ENCODE results near the gene CAMK2B.

The CAMK2B gene

GRCh38 chr7:44225566-44226395 is 99.6 kb downstream of the CAMK2B start:
- H3K4me3 ChIP-seq (ENCODE audit: low read depth, low read length): no peak overlapping the region
- no peak for TF ChIP-seq CTCF (IDR thresholded peaks at IDR 0.05; ENCODE audit: borderline replicate concordance, insufficient read depth, low read depth, low read length)

- TF ChIP-seq CTCF (IDR thresholded peaks at IDR 0.05; ENCODE audit: borderline replicate concordance, insufficient read depth, low read depth, low read length): no peak
- H3K4me3 ChIP-seq (ENCODE audit: low read depth, low read length): no peak overlapping the region
Measured at GRCh38 chr7:44224974-44225565, 100.3 kb downstream of the CAMK2B start.

- no peak for TF ChIP-seq CTCF (IDR thresholded peaks at IDR 0.05; ENCODE audit: borderline replicate concordance, insufficient read depth, low read depth, low read length)
- H3K4me3 ChIP-seq (ENCODE audit: low read depth, low read length): no peak overlapping the region
Measured at GRCh38 chr7:44224080-44224973, 101.1 kb downstream of the CAMK2B start.

GRCh38 chr7:44223362-44224079 is 101.9 kb downstream of the CAMK2B start:
- TF ChIP-seq CTCF (IDR thresholded peaks at IDR 0.05; ENCODE audit: borderline replicate concordance, insufficient read depth, low read depth, low read length): no peak
- no peak overlapping the region for H3K4me3 ChIP-seq (ENCODE audit: low read depth, low read length)

GRCh38 chr7:44222776-44223261 is 102.6 kb downstream of the CAMK2B start:
- no peak for TF ChIP-seq CTCF (IDR thresholded peaks at IDR 0.05; ENCODE audit: borderline replicate concordance, insufficient read depth, low read depth, low read length)
- H3K4me3 ChIP-seq (ENCODE audit: low read depth, low read length): no peak overlapping the region

- no peak overlapping the region for H3K4me3 ChIP-seq (ENCODE audit: low read depth, low read length)
- TF ChIP-seq CTCF (IDR thresholded peaks at IDR 0.05; ENCODE audit: borderline replicate concordance, insufficient read depth, low read depth, low read length): no peak
Measured at GRCh38 chr7:44222074-44222473, 103.3 kb downstream of the CAMK2B start.

Data from GM12875 (cell line).